ENCODE results near the gene ACP2.

Gene ACP2

GRCh38 chr11:47248664-47249377 is at the start of gene ACP2:
ACP2 (minus strand) TSS chr11:47248814; CDS start chr11:47248789, 25 bp downstream.
- DNase-seq (ENCODE audit: low read depth) = peak; percentile 72

GRCh38 chr11:47296045-47296444 is 47.4 kb upstream of the ACP2 start:
- no peak for DNase-seq (ENCODE audit: low read depth)

GRCh38 chr11:47295385-47295784 is 46.8 kb upstream of the ACP2 start:
- no peak for DNase-seq (ENCODE audit: low read depth)

- no peak for DNase-seq (ENCODE audit: low read depth)
Measured at GRCh38 chr11:47289856-47290255, 41.2 kb upstream of the ACP2 start.

- DNase-seq (ENCODE audit: low read depth) = no peak
Measured at GRCh38 chr11:47288066-47288465, 39.5 kb upstream of the ACP2 start.

GRCh38 chr11:47285969-47286770 is 37.6 kb upstream of the ACP2 start:
- no peak for DNase-seq (ENCODE audit: low read depth)

GRCh38 chr11:47284151-47284550 is 35.5 kb upstream of the ACP2 start:
- no peak for DNase-seq (ENCODE audit: low read depth)

GRCh38 chr11:47282462-47282861 is 33.8 kb upstream of the ACP2 start:
- no peak for DNase-seq (ENCODE audit: low read depth)

GRCh38 chr11:47280860-47281259 is 32.2 kb upstream of the ACP2 start:
- DNase-seq (ENCODE audit: low read depth) = no peak

GRCh38 chr11:47280099-47280498 is 31.5 kb upstream of the ACP2 start:
- DNase-seq (ENCODE audit: low read depth) = no peak

GRCh38 chr11:47278769-47279168 is 30.2 kb upstream of the ACP2 start:
- no peak for DNase-seq (ENCODE audit: low read depth)

GRCh38 chr11:47278058-47278457 is 29.4 kb upstream of the ACP2 start:
- DNase-seq (ENCODE audit: low read depth) = no peak

GRCh38 chr11:47276923-47277322 is 28.3 kb upstream of the ACP2 start:
- DNase-seq (ENCODE audit: low read depth) = no peak

GRCh38 chr11:47274495-47275235 is 26.1 kb upstream of the ACP2 start:
- DNase-seq (ENCODE audit: low read depth) = no peak

GRCh38 chr11:47272706-47273105 is 24.1 kb upstream of the ACP2 start:
- DNase-seq (ENCODE audit: low read depth) = no peak

GRCh38 chr11:47271961-47272661 is 23.5 kb upstream of the ACP2 start:
- no peak for DNase-seq (ENCODE audit: low read depth)

- no peak for DNase-seq (ENCODE audit: low read depth)
Measured at GRCh38 chr11:47271328-47271727, 22.7 kb upstream of the ACP2 start.

GRCh38 chr11:47270331-47271271 is 22.0 kb upstream of the ACP2 start:
- no peak for DNase-seq (ENCODE audit: low read depth)

- peak; percentile 92 for DNase-seq (ENCODE audit: low read depth)
Measured at GRCh38 chr11:47269829-47270305, 21.3 kb upstream of the ACP2 start, which contains the start of gene MADD. MADD (plus strand) TSS chr11:47270133.

GRCh38 chr11:47269002-47269828 is 20.6 kb upstream of the ACP2 start:
- peak; percentile 79 for DNase-seq (ENCODE audit: low read depth)
